ENCODE results near the gene ANKRD9. TPM values are rescaled to one million over a fixed set of nuclear protein-coding genes. Genes with fewer than 3 reads are reported as not detected.

The ANKRD9 gene
- total RNA-seq, 2 experiments from 2014 or later: 11.2 to 12.6 TPM

DNA sequence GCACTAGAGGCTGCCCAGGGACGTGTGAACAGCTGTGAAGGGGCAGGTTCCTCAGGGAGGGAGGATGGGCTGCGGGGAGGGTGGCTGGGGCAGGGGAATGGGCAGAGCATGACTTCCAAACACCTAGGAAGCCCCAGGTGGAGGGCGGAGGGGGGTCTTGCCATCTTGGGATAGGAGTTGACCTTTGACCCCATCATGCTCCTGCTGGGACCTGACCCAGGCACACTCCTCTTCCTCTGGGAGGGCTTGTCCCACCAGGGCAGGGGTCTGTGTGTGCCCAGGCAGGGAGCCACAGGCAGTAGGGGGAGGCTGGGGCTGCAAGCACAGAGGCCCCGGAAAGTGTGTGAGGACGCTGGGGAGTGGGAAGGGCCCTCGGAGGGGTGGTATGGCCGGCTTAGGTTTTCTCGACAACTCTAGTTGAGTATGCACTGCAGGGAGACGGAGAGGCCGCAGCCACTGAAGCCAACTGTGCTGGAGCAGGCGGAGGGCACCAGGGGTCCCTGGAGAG lies 3.3 kb upstream of the ANKRD9 start:
- CTCF ChIA-PET: interaction anchor here (1.8 kb wide), 1 partner anchor 12 kb away, joined by 8 read pairs; no protein-coding TSS in a partner anchor
- no peak overlapping the region for H3K27ac Mint-ChIP-seq
- ATAC-seq: no peak
- no peak overlapping the region for H3K4me3 Mint-ChIP-seq
- DNase-seq: no peak
- peaks cover 4% of the 10 kb centered on the region for H3K36me3 Mint-ChIP-seq
- H3K27me3 Mint-ChIP-seq: peaks cover 8% of the 10 kb centered on the region
- H3K9me3 Mint-ChIP-seq (ENCODE audit: low read depth): no peaks in the 10 kb centered on the region
- H3K4me1 Mint-ChIP-seq: peaks cover 21% of the 10 kb centered on the region

DNA sequence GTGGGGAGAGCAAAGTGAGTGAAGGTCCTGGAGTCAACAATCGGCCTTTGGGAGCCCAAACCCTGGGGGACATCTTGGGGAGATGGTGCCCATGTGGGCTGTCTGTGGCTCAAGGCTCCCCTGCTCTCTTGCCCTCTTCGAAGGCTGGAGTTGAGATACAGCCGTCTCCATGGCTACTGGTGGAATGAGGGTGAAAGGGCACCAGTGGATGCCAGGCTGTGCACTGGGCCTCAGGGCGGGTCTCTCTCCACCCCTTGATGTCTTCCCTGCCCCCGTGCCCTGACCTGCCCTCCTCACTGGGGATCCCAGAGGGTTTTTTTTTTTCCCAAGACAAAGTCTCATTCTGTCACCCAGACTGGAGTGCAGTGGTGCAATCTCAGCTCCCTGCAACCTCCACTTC lies 2.0 kb upstream of the ANKRD9 start:
- Mint-ChIP-seq H3K36me3 (peaks cover 4% of the 10 kb centered on the region), H3K9me3 (ENCODE audit: low read depth) (no peaks in the 10 kb centered on the region), H3K27ac (no peak overlapping the region), H3K4me3 (no peak overlapping the region), H3K4me1 (peaks cover 18% of the 10 kb centered on the region), H3K27me3 (peaks cover 3% of the 10 kb centered on the region)
- no peak for ATAC-seq
- CTCF ChIA-PET: interaction anchor here (1.8 kb wide), 1 partner anchor 13 kb away, joined by 8 read pairs; no protein-coding TSS in a partner anchor
- DNase-seq: no peak

DNA sequence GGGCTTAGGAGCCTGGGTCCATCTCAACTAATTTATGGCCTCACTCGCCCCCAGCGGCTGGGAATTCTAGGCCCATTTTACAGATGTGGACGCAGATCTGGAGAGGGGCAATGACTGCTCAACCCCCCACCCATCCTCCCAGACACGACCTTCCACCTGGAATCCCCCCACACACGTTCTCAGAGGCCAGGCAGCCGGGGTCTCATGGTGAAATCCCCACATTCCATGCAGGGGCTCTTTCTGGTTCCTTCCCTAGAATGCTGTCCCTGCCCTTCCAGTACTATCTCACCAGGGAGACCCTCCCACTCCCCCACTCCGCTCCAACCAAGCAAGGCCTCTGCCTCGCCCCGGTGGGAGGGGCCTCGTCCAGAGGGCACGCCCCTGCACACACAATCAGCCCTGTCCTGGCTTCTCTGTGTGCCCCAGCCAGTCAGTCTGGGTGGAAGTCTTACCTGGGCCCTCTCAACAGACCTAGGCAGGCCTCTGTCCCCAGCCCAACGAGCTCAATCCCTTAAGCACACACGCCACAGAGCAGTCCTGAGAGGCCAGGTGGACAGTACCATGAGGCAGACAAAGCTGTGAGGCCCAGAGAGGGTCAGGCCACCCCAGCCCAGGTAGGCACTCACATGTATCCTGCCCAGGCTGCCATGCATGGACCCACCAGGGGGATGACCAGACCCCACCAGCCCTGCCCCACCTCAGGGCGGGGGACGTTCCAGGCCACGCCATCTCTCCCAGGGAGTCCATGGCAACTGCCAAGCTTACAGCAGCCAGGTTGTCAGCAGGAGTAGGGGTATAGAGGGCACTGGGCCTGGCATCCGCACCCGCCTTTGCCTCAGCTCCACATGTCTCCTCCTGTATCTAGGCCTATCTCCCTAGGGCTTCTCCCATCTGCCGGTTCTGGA lies 1.3 kb upstream of the ANKRD9 start:
- CTCF ChIA-PET: interaction anchor here (1.1 to 1.8 kb wide), 4 partner anchors 11 to 14 kb away, joined by 3 to 9 read pairs (median 6); no protein-coding TSS in a partner anchor
- Mint-ChIP-seq H3K36me3 (peaks cover 4% of the 10 kb centered on the region), H3K4me3 (peak overlapping the region; percentile 79), H3K27me3 (no peaks in the 10 kb centered on the region), H3K27ac (no peak overlapping the region), H3K4me1 (peaks cover 15% of the 10 kb centered on the region), H3K9me3 (ENCODE audit: low read depth) (no peaks in the 10 kb centered on the region)
- no peak for ATAC-seq
- DNase-seq: no peak

DNA sequence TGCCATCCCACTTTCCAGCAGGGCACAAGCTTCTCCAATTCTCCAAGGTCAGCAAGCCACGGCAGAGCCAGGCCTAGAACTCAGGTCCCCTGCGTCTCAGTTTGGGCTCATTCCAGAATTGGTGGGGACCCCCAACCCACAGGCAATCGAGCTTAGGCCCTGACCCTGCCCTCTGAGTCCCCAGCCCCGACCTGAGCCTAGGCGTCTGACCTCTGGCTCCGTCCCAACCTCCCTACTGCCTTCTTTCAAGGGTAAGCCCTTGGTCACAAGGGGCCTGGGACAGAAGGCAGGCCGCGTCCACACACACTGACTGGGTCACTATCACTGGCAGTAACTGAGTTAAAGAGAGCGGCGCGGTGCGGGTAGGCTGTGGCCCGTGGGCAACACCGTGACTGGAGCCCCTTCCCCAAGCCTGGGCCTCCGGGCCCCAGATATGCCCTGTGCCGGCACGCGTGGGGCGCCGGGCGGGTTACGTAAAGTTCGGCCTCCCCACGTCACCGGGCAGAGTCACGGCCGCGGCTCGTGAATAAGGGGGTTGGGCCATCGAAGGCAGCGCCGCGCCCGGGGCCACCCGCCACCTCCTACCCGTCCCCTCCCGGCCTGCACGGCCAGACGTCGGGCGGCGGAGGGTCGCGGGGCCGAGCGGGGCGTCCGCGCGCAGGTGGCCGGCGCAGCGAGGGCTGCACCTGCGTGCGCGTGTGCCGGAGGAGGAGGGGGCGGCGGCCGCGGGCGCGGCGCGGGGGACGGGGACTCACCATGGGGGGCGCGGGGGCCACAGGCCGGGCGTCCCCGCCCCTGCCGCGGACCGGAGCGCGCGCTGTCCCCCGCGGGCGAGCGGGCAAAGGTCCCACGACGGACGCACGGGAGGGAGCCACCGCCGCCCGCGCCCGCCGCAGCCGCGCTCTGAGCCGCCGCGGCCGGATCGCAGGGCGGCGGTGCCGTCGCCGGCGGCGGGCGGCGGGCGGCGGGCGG lies 516 bp downstream of the ANKRD9 start:
- Mint-ChIP-seq H3K27me3 (no peaks in the 10 kb centered on the region), H3K27ac (no peak overlapping the region), H3K4me1 (peaks cover 15% of the 10 kb centered on the region), H3K9me3 (ENCODE audit: low read depth) (no peaks in the 10 kb centered on the region), H3K36me3 (peaks cover 4% of the 10 kb centered on the region), H3K4me3 (peak overlapping the region; percentile 40)
- DNase-seq: no peak
- peak; percentile 5 for ATAC-seq
- CTCF ChIA-PET: interaction anchor here (0.9 to 1.6 kb wide), 7 partner anchors 7 to 192 kb away, joined by 3 to 11 read pairs (median 4); no protein-coding TSS in a partner anchor

DNA sequence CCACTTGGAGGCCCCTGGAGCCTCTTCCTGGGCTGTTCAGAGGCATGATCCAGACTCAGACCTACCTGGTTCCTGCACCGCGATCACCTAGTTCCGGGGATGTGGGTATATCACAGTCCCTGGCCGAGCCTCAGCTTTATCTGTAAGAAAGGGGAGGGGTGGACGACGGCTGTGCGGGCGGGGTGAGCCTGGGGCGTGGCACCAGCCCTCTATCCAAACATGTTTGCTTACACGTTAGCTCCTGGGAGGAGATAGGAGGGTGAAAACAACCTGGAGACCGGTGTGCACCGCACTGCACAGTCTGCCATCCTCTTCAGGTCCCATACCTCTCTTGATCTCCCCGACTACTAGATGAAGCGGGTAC lies 1.2 kb downstream of the ANKRD9 start:
- no peaks in the 10 kb centered on the region for H3K9me3 Mint-ChIP-seq (ENCODE audit: low read depth)
- H3K27ac Mint-ChIP-seq: no peak overlapping the region
- ATAC-seq (no peak), DNase-seq (no peak)
- CTCF ChIA-PET: interaction anchor here (1.0 to 1.6 kb wide), 3 partner anchors 8 to 191 kb away, joined by 3 to 11 read pairs (median 4); no protein-coding TSS in a partner anchor
- H3K4me1 Mint-ChIP-seq: peaks cover 15% of the 10 kb centered on the region
- H3K4me3 Mint-ChIP-seq: peak overlapping the region; percentile 49
- H3K36me3 Mint-ChIP-seq: peaks cover 4% of the 10 kb centered on the region
- H3K27me3 Mint-ChIP-seq: no peaks in the 10 kb centered on the region

DNA sequence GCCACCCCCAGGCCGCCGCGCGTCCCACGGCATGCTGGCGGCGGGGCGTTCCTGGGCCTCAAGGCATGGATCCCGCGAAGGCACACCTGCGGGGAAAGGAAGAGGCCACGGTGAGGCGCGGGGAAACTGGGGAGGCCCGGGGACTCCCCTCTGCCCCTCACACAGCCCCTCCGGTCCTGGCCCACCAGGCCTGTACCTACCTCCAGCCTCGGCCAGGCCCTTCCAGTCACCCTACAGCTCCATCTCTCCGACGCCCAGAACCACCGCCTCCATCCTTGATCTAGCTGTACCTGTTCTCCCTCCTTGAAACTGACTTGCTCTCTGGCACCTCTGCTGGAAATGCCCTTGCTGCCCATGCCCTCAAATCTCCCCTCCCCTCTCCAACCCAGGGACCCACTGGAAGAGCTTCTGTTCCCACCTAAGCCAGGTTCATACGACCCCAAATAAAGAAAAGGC lies 1.7 kb downstream of the ANKRD9 start:
- Mint-ChIP-seq H3K4me3 (peak overlapping the region; percentile 49), H3K36me3 (peaks cover 4% of the 10 kb centered on the region), H3K9me3 (ENCODE audit: low read depth) (no peaks in the 10 kb centered on the region), H3K4me1 (peaks cover 15% of the 10 kb centered on the region), H3K27me3 (no peaks in the 10 kb centered on the region), H3K27ac (peak overlapping the region; percentile 41)
- CTCF ChIA-PET: interaction anchor here (0.6 to 1.6 kb wide), 3 partner anchors 8 to 30 kb away, joined by 3 to 11 read pairs (median 4); no protein-coding TSS in a partner anchor
- DNase-seq: no peak
- no peak for ATAC-seq

DNA sequence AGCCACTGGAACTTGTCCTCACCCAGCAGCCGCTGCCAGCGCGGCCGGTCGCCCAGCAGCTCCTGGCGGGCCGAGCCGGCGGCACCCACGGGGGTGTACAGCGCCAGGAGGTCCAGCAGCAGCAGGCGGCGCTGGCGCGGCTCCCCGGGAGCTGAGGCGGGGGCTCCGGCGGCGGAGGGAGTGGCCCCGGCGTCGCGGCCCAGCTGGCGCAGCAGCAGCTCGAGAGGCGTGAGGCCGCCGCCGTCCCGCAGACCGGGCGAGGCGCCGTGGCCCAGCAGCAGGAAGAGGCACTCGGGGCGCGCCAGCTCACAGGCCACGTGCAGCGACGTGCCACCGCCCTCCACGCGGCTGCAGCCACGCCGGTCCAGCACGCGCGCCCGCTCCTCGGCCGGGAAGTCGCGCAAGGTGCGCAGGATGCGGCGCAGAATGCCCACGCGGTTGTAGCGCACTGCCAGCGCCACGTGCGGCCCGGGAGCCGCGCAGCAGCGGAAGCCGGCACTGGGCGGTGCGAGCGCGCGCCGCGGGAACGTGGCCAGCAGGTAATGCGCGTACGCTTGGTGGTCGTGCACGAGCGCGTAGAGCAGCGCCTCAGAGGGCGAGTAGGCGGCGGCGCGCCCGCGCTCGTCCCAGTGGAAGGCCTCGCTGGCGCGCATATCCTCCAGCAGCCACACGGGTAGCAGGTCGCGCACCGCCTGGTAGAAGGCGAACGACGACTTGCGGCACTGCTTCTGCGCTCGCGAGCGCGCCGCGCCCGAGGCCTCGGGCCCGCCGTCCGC lies 2.3 kb downstream of the ANKRD9 start:
- peaks cover 4% of the 10 kb centered on the region for H3K36me3 Mint-ChIP-seq
- H3K27ac Mint-ChIP-seq: no peak overlapping the region
- no peak overlapping the region for H3K4me3 Mint-ChIP-seq
- H3K27me3 Mint-ChIP-seq: no peaks in the 10 kb centered on the region
- H3K4me1 Mint-ChIP-seq: peaks cover 15% of the 10 kb centered on the region
- CTCF ChIA-PET: interaction anchor here (0.6 to 1.6 kb wide), 3 partner anchors 18 to 69 kb away, joined by 3 to 11 read pairs (median 5); no protein-coding TSS in a partner anchor
- DNase-seq (no peak), ATAC-seq (no peak)
- no peaks in the 10 kb centered on the region for H3K9me3 Mint-ChIP-seq (ENCODE audit: low read depth)

DNA sequence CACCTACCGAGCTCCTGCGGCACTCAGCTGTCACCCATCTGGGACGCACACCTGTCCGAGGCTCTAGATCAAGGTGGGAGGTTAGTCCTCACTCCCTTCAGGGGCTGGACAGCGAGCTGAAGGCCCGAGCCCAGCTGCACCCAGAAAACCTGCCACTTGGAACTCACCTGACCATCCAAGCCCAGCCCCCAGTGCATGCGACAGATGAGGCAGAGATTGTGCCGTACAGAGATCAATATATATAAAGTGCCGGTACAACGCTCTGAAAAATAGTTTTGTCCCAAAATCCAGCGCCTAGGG lies 3.0 kb downstream of the ANKRD9 start:
- CTCF ChIA-PET: interaction anchor here (1.4 kb wide), 1 partner anchor 68 kb away, joined by 5 read pairs; no protein-coding TSS in a partner anchor
- H3K27me3 Mint-ChIP-seq: no peaks in the 10 kb centered on the region
- H3K9me3 Mint-ChIP-seq (ENCODE audit: low read depth): no peaks in the 10 kb centered on the region
- H3K4me3 Mint-ChIP-seq: no peak overlapping the region
- H3K27ac Mint-ChIP-seq: peak overlapping the region; percentile 15
- no peak for ATAC-seq
- H3K4me1 Mint-ChIP-seq: peaks cover 15% of the 10 kb centered on the region
- no peak for DNase-seq
- H3K36me3 Mint-ChIP-seq: peaks cover 4% of the 10 kb centered on the region

DNA sequence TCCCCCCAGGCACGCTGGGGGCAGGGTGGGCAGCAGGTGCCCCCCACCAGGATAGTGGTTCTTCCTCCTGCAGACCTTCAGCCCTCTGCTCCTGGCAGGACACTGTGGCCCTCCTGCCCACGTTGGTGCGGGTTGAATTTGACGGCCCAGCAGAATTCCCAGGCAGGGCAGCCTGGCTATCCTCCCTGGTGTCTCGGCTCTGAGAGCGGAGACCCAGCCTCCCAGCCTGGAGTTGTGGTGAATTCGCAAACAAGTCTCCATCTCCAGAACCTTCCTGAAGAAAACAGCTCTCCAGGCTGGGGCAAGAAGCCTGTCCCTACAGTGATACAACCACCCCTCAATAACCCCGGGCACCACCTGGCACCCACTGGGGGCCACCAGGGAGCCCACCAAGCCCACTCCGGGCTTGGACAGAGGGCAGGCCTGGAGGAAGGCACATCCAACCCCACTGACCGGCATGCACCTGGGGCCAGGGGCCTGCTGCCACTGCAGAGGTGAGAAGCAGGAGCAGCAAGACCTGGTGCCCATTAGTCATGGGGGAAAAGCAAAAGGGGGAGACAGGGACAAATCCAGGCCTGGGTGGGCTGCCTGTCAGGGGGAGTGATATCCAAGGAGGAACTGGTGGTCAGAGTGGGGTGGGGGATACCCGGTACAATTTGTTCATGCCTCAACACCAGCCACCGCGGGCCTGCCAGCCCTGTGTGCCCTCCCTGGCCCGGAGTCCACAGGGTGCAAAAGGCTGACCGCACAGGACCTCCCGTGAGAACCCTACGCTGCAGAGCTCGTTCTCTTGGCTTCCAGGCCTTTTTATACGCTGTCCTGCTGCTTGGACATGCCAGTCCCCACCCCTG lies 3.6 kb downstream of the ANKRD9 start:
- DNase-seq: no peak
- Mint-ChIP-seq H3K9me3 (ENCODE audit: low read depth) (no peaks in the 10 kb centered on the region), H3K4me3 (no peak overlapping the region), H3K27me3 (no peaks in the 10 kb centered on the region), H3K36me3 (peaks cover 4% of the 10 kb centered on the region), H3K4me1 (peaks cover 17% of the 10 kb centered on the region), H3K27ac (no peak overlapping the region)
- CTCF ChIA-PET: interaction anchor here (1.4 kb wide), 1 partner anchor 68 kb away, joined by 5 read pairs; no protein-coding TSS in a partner anchor
- no peak for ATAC-seq

DNA sequence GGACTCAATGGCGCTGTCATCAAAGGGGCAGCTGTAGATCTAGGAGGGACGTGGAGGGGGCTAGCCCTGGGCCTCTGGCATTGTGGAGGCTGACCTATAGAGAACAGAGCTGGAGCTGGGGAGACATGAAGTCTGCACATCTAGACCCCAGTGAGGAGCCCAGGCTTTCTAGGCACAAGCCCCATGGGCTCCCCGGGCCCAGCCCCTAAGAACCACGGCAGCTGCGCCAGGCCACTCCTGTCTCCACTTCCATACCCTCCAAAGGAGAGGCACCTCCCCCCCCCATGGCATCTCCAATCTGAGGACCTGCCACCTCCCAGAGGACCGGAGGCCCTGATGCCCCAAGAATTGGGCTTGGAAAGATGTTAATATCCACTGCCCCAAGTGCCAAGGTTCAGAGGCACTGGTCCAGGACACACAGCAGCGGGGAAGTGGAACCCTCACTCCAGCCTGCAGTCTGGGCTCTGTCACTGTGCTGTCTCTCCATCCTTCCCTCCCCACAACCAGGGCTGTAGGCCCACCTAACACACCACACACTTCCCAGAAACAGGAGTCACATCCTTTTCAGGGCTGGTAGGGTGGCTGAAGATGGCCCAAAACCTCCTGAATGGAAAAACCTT lies 4.5 kb downstream of the ANKRD9 start:
- H3K4me3 Mint-ChIP-seq: no peak overlapping the region
- CTCF ChIA-PET: no interaction called here
- peaks cover 18% of the 10 kb centered on the region for H3K4me1 Mint-ChIP-seq
- peaks cover 4% of the 10 kb centered on the region for H3K36me3 Mint-ChIP-seq
- H3K27ac Mint-ChIP-seq: no peak overlapping the region
- H3K27me3 Mint-ChIP-seq: no peaks in the 10 kb centered on the region
- no peaks in the 10 kb centered on the region for H3K9me3 Mint-ChIP-seq (ENCODE audit: low read depth)
- DNase-seq: no peak
- no peak for ATAC-seq

DNA sequence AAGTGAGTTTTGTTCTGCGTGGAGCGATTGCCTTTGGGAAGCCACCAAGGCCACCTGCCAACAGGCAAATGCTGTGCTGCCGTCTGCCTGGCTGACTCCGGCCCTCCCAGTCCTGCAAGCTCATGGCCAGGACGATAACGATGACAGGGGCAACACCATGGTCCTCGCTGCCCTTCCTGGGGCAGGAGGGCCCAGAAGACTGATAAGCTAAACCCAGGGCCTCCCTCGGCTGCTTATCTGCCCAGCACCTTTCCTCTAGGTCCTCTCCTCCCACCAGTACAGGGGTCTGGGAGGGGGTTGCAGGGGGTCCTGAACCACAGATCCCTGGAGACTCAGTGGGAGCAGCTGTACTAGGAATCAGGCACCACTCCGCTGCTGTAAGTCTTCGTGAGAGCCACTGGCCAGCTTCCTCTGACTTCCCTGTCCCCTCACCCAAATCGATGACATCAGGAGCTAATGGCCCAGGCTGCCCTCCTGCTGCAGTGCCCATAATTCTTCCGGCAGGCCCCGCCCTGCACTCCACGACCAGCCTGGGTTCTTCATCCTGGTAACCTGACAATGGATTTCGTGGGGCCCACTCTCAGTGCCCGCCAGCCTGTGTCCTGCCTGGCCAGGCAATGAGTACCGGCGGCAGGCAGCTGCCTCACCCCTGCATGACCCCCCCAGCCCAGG lies 5.1 kb downstream of the ANKRD9 start:
- ATAC-seq: no peak
- H3K4me1 Mint-ChIP-seq: peaks cover 23% of the 10 kb centered on the region
- peaks cover 4% of the 10 kb centered on the region for H3K36me3 Mint-ChIP-seq
- no peaks in the 10 kb centered on the region for H3K27me3 Mint-ChIP-seq
- H3K27ac Mint-ChIP-seq: no peak overlapping the region
- H3K4me3 Mint-ChIP-seq: no peak overlapping the region
- no peaks in the 10 kb centered on the region for H3K9me3 Mint-ChIP-seq (ENCODE audit: low read depth)
- CTCF ChIA-PET: no interaction called here
- DNase-seq: no peak

All from activated CD8-positive, alpha-beta memory T cell treated with anti-CD3 and anti-CD28 coated beads, Interleukin-2, amount 10 ng/mL, durations not matched to agents 7 days and 5 days (primary cell).